GM10266 (cell line): ENCODE results near the gene ADCY3.

Source experiments
- DNase-seq: peaks from one replicate; pipeline ENCODE4 v3.0.0; 2012; ENCODE audit errors: extremely low spot score
- TF ChIP-seq, protein P1 (sequence below): IDR thresholded peaks from 2 replicates; pipeline ENCODE4 v1.5.1; 2012; ENCODE audit warnings: mild to moderate bottlenecking, low read depth; ENCODE audit not compliant: control insufficient read depth, insufficient read depth; ENCODE audit errors: missing control alignments

ADCY3 gene

DNA sequence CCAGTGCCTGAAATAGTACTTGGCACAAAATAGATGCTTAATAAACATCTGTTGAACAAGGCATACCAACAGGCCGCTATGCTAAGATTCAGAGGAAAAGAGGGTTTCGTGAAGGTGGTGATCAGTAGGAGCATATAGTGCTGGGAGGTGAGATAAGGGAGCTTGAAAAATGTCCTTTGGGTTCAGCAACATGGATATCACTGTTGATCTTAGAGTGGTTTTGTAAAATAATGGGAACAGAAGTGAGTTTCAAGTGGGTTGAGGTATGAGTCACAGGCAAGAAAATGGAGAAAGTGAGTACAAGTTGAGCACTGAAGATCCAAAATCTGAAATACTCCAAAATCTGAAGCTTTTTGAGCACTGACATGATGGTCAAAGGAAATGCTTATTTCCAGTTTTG, 122.4 kb downstream of the ADCY3 start:
- DNase-seq: no peak
- TF ChIP-seq, protein P1, sequence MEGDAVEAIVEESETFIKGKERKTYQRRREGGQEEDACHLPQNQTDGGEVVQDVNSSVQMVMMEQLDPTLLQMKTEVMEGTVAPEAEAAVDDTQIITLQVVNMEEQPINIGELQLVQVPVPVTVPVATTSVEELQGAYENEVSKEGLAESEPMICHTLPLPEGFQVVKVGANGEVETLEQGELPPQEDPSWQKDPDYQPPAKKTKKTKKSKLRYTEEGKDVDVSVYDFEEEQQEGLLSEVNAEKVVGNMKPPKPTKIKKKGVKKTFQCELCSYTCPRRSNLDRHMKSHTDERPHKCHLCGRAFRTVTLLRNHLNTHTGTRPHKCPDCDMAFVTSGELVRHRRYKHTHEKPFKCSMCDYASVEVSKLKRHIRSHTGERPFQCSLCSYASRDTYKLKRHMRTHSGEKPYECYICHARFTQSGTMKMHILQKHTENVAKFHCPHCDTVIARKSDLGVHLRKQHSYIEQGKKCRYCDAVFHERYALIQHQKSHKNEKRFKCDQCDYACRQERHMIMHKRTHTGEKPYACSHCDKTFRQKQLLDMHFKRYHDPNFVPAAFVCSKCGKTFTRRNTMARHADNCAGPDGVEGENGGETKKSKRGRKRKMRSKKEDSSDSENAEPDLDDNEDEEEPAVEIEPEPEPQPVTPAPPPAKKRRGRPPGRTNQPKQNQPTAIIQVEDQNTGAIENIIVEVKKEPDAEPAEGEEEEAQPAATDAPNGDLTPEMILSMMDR: no peak

DNA sequence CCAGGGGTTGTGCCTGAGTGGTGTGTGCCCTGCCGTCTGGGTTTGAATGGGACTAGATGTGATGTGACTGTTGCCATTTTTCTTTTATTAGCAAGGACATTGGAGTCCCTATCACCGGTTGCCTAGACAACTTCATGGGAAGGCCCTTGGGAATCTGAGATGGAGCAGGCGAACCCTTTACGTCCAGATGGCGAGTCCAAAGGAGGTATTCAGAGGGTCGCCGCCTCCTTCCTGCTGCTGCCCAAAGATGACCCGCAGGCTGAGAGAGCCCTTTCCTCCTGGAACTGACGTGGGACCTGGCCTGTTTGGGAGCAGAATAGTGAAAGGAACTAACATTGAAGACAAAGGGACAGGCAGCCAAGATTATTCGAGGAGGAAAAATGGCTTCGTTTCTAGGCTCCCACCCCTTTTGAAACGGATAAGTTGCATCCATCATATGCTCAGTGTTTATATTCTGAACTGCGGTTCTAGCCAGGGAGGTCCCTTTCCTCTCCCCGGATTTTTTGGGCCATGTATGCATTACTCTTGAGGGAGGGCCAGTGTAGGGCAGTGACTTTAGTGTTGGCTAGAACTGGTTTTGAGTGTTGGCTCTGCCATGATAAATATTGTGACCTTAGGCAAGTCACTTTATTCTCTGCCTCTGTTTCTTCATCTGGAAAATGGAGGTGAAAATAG, 126.1 kb downstream of the ADCY3 start:
- TF ChIP-seq, protein P1: no peak
- peak; percentile 17 for DNase-seq

DNA sequence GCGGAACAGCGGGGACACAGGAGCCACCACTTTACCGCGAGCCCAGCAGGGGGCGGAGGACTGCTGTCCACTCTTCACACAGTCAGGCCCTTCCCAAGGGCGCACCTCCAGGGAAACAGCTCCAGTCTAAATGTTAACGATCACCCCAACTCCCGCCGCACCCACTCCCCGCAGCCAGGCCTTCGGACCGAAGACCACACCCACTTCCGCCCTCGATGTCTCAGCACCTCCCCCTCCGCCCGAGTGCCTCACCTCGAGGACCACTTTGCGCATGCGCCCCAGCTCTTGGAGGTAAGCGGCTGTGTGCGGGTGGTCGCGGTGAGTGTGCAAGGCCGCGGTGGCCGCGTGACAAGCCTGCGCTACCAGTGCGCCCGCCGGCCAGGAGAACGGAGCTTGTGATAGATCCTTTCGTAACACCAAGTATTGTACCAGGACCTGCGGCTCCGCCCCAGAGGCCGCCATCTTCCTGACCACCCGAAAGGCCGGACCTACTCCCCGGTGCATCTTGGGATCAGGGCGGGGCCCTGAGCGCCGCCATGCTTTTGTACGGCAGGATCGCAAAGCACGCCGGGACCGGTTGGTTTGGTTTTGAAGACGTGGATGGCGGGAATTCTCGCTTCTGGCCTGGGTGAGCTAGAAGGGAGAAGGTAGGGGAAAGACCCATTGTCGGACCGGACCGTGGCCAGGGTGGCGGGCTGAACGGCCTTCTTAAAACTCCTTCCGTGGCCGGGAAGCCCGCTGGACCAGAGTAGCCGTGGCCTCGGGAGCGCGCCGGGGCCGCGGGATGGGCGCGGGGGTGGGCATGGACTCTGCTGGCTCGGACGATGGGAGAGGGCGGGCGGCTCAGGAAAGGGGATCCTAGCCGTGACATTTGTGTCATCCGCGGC, 126.9 kb downstream of the ADCY3 start, which contains the start of the genes CENPO and PTRHD1:
CENPO (plus strand) TSS at position 552 of the 887 bp plus-strand sequence. CDS start 495 bp downstream, outside the sequence.
PTRHD1 (minus strand) TSS at position 518 of the 887 bp plus-strand sequence; CDS start at position 504, 14 bp downstream.
- peak; percentile 94 for DNase-seq
- TF ChIP-seq, protein P1: peak; percentile 41

DNA sequence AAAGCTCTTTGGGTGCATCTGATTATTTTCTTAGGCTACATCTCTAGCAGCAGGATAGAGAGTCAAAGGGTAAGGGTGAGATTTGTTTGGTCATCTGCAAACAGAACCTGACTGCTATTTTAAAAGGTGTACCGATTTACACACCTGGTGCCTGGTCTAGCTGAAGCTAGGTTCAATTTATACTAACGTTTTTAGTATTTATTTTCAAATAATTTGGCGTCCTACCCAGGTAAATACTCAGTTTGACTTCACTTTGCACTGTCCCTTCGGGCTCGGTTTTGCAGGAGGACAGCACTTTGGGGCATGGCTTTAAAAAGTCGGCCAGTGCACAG, 127.5 kb downstream of the ADCY3 start:
- no peak for DNase-seq
- TF ChIP-seq, protein P1: no peak

DNA sequence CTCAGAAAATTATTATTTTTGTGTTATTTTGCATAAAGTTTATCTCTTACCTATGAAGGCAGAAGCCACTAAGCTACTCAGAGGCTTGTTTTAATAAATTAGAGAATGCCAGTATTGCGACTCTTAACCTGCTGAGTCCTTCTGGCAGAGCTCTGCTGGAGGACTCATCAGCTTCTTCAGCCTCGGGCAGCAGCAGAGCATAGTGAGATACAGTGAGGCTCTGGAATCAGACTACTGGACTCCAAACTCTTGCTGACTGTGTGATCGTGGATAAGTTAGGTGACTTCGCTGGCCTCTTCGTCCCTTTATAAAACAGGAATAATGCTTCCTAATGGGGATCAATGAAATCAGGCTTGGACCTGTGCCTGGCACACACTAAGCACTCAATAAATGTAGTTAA, 128.6 kb downstream of the ADCY3 start:
- DNase-seq: no peak
- TF ChIP-seq, protein P1: no peak

DNA sequence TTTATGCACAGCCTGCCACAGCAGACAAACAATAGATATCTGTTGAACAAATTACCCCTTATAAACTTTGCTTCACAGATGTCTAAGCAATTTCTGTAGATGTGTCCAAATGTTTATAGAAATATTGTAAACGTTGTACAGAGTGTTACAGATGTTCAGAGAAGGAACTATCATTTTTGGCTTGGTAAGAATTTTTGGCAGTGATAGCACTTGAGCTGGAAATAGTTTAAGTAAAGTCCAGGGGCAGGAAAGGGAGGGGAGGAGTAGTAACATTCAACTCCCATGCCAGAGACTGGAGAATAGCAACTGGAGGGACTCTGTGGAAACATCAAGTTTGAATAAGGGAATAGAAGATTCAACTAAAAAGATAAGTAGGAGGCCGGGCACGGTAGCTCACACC, 131.2 kb downstream of the ADCY3 start:
- no peak for DNase-seq
- TF ChIP-seq, protein P1: no peak

DNA sequence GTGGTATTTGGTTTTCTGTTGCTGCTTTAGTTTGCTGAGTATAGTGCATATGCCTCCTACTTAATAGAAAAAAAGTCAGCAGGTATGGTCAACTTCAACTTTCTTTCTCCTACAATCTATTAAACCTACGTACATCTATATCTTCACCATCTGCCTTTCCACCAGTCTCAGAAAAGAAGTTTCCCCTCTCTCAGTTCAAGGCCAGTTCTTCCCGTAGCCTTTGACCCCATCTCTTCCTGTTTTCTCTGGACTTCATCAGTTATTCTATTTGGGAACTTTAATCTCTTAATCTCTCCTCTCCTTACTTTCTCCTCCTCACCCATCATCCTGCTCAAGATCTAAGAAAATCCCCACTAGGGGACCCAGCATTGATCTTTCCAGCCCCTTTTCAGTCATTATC, 132.5 kb downstream of the ADCY3 start:
- DNase-seq: no peak
- TF ChIP-seq, protein P1: no peak
